CD4-positive, alpha-beta memory T cell (primary cell): ENCODE data around the gene CAPZB. TPM values are rescaled to one million over a fixed set of nuclear protein-coding genes. Genes with fewer than 3 reads are reported as not detected.

Experiments used
- CTCF ChIA-PET: fragments of 350-600 bp; sonication (Branson Sonifier 250); formaldehyde crosslinking; loops from one replicate; lab custom pipeline; 2021; ENCODE audit warnings: inconsistent platforms; ENCODE audit not compliant: partially characterized antibody; lab: Charles Lee
- POLR2A ChIA-PET: fragments of 350-600 bp; sonication (Branson Sonifier 250); formaldehyde crosslinking; loops from one replicate; lab custom pipeline; 2021; ENCODE audit not compliant: partially characterized antibody; lab: Charles Lee
- DNase-seq, 5 donors: peaks; one replicate each; pipeline versions ENCODE4 v3.0.0 to v3.0.0-alpha.2; 2020 to 2022; ENCODE audit warnings: mixed read lengths in 1 of 5
- H3K27ac ChIP-seq: one replicate; pipeline ENCODE4 v1.7.0; 2013; ENCODE audit warnings: low read depth, low read length
- H3K27me3 ChIP-seq: 2 replicates; pipeline ENCODE4 v1.7.0; 2013; ENCODE audit warnings: mild to moderate bottlenecking, low read length, moderate library complexity; ENCODE audit not compliant: insufficient read depth
- H3K36me3 ChIP-seq: 2 replicates; pipeline ENCODE4 v1.7.0; 2013; ENCODE audit warnings: mild to moderate bottlenecking, low read length, moderate library complexity; ENCODE audit not compliant: insufficient read depth
- H3K4me1 ChIP-seq: 2 replicates; pipeline ENCODE4 v1.7.0; 2013; ENCODE audit warnings: mild to moderate bottlenecking, low read length, moderate library complexity; ENCODE audit not compliant: insufficient read depth
- H3K4me3 ChIP-seq, 2 donors: one replicate each; pipeline ENCODE4 v1.7.0; 2013; ENCODE audit warnings: low read length in 2 of 2, mild to moderate bottlenecking in 1 of 2
- H3K9me3 ChIP-seq, 2 donors: one replicate each; pipeline ENCODE4 v1.7.0; 2013; ENCODE audit warnings: low read length in 2 of 2, control low read depth in 1 of 2; ENCODE audit not compliant: control insufficient read depth in 1 of 2
- H3K27ac Mint-ChIP-seq, 7 donors: one replicate each; pipeline ENCODE4 v1.8.0; 2020 to 2021; ENCODE audit warnings: mixed read lengths in 7 of 7, mild to moderate bottlenecking in 6 of 7, inconsistent platforms in 3 of 7, moderate library complexity in 3 of 7
- H3K27me3 Mint-ChIP-seq, 2 donors: one replicate each; pipeline ENCODE4 v1.8.0; 2020 to 2021; ENCODE audit warnings: mixed read lengths in 2 of 2
- H3K36me3 Mint-ChIP-seq, 2 donors: one replicate each; pipeline ENCODE4 v1.8.0; 2020 to 2021; ENCODE audit warnings: mixed read lengths in 2 of 2, inconsistent platforms in 1 of 2, mild to moderate bottlenecking in 1 of 2
- H3K4me1 Mint-ChIP-seq, 4 donors: one replicate each; pipeline ENCODE4 v1.8.0; 2020 to 2021; ENCODE audit warnings: mixed read lengths in 4 of 4, mild to moderate bottlenecking in 1 of 4
- H3K4me3 Mint-ChIP-seq, 8 donors: one replicate each; pipeline ENCODE4 v1.8.0; 2020 to 2021; ENCODE audit warnings: mixed read lengths in 8 of 8, mild to moderate bottlenecking in 7 of 8, moderate library complexity in 6 of 8, inconsistent platforms in 3 of 8
- H3K9me3 Mint-ChIP-seq, 8 donors: one replicate each; pipeline ENCODE4 v1.8.0; 2020 to 2021; ENCODE audit warnings: mixed read lengths in 8 of 8, mild to moderate bottlenecking in 5 of 8, inconsistent platforms in 3 of 8, moderate library complexity in 1 of 8
- intact Hi-C: fragments of 100-400 bp; cut with micrococcal nuclease; formaldehyde crosslinking; loops from one replicate; pipeline ENCODE4 v1.15.1; 2023
- polyA plus RNA-seq, 2 donors: library from polyadenylated mRNA; unstranded; fragments of 300-500 nt; fragmentation: Illumina TruSeq; gene quantifications; one replicate each; pipeline ENCODE4 v1.2.3, GENCODE V29; 2021
- total RNA-seq, 2 experiments: library from RNA; stranded (reverse); gene quantifications; one replicate each; pipeline ENCODE4 v1.2.3, GENCODE V29; 2021

The CAPZB gene
- total and polyA plus RNA-seq, 4 experiments from 2014 or later = 244 to 602 (median 346) TPM

GRCh38 chr1:19426294-19427086 is 58.8 kb downstream of the CAPZB start:
- H3K4me3 Mint-ChIP-seq = peak overlapping the region in 7 of 8 donors; percentile 17 to 72 (median 45)
- peaks cover 97% of the 10 kb centered on the region for H3K4me1 ChIP-seq
- no peaks in the 10 kb centered on the region for H3K9me3 ChIP-seq
- no peaks in the 10 kb centered on the region for H3K27me3 Mint-ChIP-seq
- no peaks in the 10 kb centered on the region for H3K27me3 ChIP-seq
- ChIA-PET CTCF (interaction anchor here (1.2 kb wide), 1 partner anchor 155 kb away, joined by 3 read pairs; no protein-coding TSS in a partner anchor), POLR2A (no interaction called here)
- H3K4me3 ChIP-seq = no peak overlapping the region
- intact Hi-C loops = no loop called here
- H3K36me3 ChIP-seq = no peaks in the 10 kb centered on the region
- no peak for DNase-seq
- H3K36me3 Mint-ChIP-seq = peaks cover 3 to 33% of the 10 kb centered on the region in 2 donors
- peak overlapping the region; percentile 17 for H3K27ac ChIP-seq
- H3K4me1 Mint-ChIP-seq = peaks cover 68 to 98% (median 86%) of the 10 kb centered on the region in 4 donors
- H3K9me3 Mint-ChIP-seq = no peaks in the 10 kb centered on the region
- peak overlapping the region; percentile 51 to 85 (median 79) for H3K27ac Mint-ChIP-seq

DNA sequence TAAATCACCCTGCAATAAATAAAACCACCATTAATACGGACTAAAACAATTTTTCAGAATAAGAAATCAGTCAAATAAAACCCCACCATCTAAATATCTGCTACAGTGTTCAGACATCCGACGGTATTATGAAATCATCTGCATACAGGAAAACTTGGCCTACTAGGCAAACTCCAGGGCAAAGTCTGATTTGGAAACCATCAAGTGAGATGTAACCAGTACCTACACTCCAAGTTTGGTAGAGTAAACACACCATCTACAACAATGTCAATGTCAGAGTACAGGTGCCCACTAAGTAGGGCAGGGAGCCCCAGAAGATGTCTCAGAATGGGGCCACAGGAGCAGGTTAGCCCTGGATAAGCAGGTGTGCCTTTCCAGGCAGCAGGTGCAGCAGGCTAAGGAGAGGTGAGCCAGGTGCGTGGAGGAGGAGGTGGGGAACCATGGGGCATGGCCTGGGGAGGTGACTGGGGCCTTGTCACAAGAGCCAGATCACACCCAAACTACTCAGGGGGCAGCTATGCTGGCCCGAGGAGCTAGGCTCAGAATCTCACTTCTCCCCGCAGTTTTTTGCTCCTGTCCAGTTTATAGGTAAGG is 59.6 kb downstream of the CAPZB start:
- H3K4me3 ChIP-seq = no peak overlapping the region
- no peaks in the 10 kb centered on the region for H3K36me3 ChIP-seq
- intact Hi-C loops = no loop called here
- H3K27ac ChIP-seq = peak overlapping the region; percentile 17
- no peak for DNase-seq
- ChIA-PET POLR2A (no interaction called here), CTCF (no interaction called here)
- Mint-ChIP-seq H3K4me3 (peak overlapping the region in 4 of 8 donors; percentile 6 to 72 (median 34)), H3K27me3 (no peaks in the 10 kb centered on the region), H3K9me3 (no peaks in the 10 kb centered on the region), H3K4me1 (peaks cover 74 to 100% (median 90%) of the 10 kb centered on the region in 4 donors), H3K27ac (peak overlapping the region in 6 of 7 donors; percentile 51 to 85 (median 73)), H3K36me3 (peaks cover 5 to 33% of the 10 kb centered on the region in 2 donors)
- peaks cover 99% of the 10 kb centered on the region for H3K4me1 ChIP-seq
- H3K9me3 ChIP-seq = no peaks in the 10 kb centered on the region
- H3K27me3 ChIP-seq = no peaks in the 10 kb centered on the region

DNA sequence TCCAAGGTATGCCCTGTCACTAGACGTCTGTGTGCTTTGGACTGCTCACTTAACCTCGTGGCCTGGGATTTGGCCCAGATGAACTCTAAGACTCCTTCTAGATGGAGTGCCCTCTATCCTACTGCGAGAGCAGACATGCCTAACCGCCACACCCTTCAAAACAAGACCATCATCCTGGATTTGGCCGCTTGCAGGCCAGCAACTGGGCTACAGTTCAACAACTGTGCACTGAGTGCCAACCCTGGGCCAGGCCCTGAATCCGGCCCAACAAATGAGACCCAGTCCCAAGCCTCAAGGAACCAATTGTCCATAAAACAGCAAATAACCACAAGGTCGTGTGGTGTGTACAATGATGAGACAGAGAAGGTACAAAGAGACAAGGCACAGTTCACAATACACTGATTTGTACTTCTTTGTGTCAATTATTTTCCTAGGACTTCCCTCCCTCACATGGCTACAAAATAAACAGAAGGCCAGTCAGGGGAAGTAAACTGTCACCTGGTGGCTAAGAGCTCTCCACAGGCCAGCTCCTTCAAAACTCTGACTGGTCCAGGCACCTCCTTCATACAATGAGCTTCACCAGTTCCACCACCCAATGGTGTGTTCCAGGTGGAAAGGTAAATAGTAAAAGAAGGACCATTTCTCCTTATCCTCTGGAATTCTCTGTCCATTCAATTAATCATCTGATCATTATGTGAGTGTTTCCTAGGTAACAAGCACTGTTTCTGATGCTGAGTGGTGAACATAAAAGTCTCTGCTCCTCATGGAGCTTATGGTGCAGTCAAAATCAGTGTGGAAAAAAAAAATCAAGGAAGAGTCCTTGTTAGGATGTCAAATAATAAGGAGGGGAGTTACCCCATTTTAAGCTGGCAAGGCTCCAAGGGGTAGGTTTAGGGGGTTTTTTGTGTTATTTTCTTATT is 60.4 kb downstream of the CAPZB start:
- Mint-ChIP-seq H3K9me3 (no peaks in the 10 kb centered on the region), H3K36me3 (peaks cover 5 to 30% of the 10 kb centered on the region in 2 donors), H3K4me1 (peaks cover 66 to 95% (median 83%) of the 10 kb centered on the region in 4 donors), H3K4me3 (peak overlapping the region in 3 of 8 donors; percentile 6 to 53 (median 34)), H3K27me3 (no peaks in the 10 kb centered on the region), H3K27ac (peak overlapping the region; percentile 51 to 85 (median 65))
- no peaks in the 10 kb centered on the region for H3K27me3 ChIP-seq
- H3K27ac ChIP-seq = no peak overlapping the region
- intact Hi-C loops = no loop called here
- DNase-seq = no peak
- peaks cover 2% of the 10 kb centered on the region for H3K36me3 ChIP-seq
- ChIA-PET CTCF (no interaction called here), POLR2A (no interaction called here)
- H3K9me3 ChIP-seq = no peaks in the 10 kb centered on the region
- no peak overlapping the region for H3K4me3 ChIP-seq
- peaks cover 91% of the 10 kb centered on the region for H3K4me1 ChIP-seq

DNA sequence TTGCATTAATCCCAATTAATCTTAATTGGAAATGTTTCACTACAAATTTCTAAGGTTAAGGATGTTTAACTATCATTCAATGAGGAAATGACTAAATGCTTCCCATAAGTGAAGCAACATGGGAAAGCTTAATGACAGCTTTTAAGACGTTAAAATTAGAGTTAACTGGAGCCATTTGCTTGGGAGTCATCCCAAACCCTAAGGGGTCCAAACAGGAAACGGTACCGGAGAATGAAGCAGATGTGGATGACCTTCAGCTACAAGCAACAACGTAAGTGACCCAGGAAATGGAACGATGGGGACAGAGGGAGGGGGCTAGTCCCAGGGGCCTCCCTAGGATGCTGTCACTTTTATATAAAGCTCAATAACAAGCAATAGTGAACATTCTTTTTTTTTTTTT is 62.2 kb downstream of the CAPZB start:
- Histone ChIP-seq H3K4me1 (peaks cover 89% of the 10 kb centered on the region), H3K27ac (no peak overlapping the region), H3K36me3 (peaks cover 19% of the 10 kb centered on the region), H3K9me3 (no peaks in the 10 kb centered on the region), H3K27me3 (no peaks in the 10 kb centered on the region), H3K4me3 (no peak overlapping the region)
- Mint-ChIP-seq H3K4me3 (peak overlapping the region in 2 of 8 donors; percentile 30 to 52), H3K27ac (peak overlapping the region; percentile 16 to 92 (median 80)), H3K27me3 (no peaks in the 10 kb centered on the region), H3K36me3 (peaks cover 17 to 36% of the 10 kb centered on the region in 2 donors), H3K4me1 (peaks cover 57 to 94% (median 77%) of the 10 kb centered on the region in 4 donors), H3K9me3 (no peaks in the 10 kb centered on the region)
- CTCF ChIA-PET = interaction anchor here (0.7 to 1.1 kb wide), 3 partner anchors 9 to 190 kb away, joined by 4 to 5 read pairs (median 4); no protein-coding TSS in a partner anchor
- DNase-seq = no peak
- intact Hi-C loops = no loop called here
- POLR2A ChIA-PET = interaction anchor here (1.0 kb wide), 1 partner anchor 55 kb away, joined by 3 read pairs; no protein-coding TSS in a partner anchor

DNA sequence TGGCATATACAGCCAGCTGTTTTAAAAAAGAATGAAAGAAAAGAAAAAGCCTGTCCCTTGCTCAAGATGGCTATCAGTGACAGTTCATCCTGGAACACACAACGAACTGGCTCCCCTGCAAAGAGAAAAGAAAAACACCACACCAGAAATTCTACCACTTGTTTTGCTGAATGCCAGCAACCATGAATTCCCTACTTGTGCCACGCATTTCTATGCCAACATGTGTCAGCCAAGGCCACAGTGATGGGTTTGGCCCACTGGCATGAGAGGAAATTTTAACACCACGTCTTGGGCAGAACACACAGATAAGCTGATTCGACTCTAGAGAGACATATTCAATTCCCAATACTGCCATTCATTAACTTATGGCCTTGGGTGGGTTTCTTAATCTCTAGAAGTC is 64.0 kb downstream of the CAPZB start:
- H3K9me3 Mint-ChIP-seq = no peaks in the 10 kb centered on the region
- H3K36me3 Mint-ChIP-seq = peaks cover 24 to 44% of the 10 kb centered on the region in 2 donors
- ChIA-PET CTCF (interaction anchor here (1.0 to 1.4 kb wide), 3 partner anchors 12 to 233 kb away, joined by 3 read pairs; no protein-coding TSS in a partner anchor), POLR2A (interaction anchor here (0.7 kb wide), 1 partner anchor 30 kb away, joined by 4 read pairs; no protein-coding TSS in a partner anchor)
- intact Hi-C loops = no loop called here
- H3K4me1 Mint-ChIP-seq = peaks cover 60 to 94% (median 75%) of the 10 kb centered on the region in 4 donors
- DNase-seq = no peak
- no peaks in the 10 kb centered on the region for H3K9me3 ChIP-seq
- no peaks in the 10 kb centered on the region for H3K27me3 ChIP-seq
- peaks cover 34% of the 10 kb centered on the region for H3K36me3 ChIP-seq
- H3K4me3 Mint-ChIP-seq = peak overlapping the region in 4 of 8 donors; percentile 34 to 50 (median 42)
- no peaks in the 10 kb centered on the region for H3K27me3 Mint-ChIP-seq
- no peak overlapping the region for H3K4me3 ChIP-seq
- H3K4me1 ChIP-seq = peaks cover 85% of the 10 kb centered on the region
- H3K27ac ChIP-seq = peak overlapping the region; percentile 8
- H3K27ac Mint-ChIP-seq = peak overlapping the region; percentile 66 to 89 (median 87)

GRCh38 chr1:19420606-19421005 is 64.7 kb downstream of the CAPZB start:
- DNase-seq = no peak
- ChIA-PET POLR2A (no interaction called here), CTCF (interaction anchor here (0.8 to 1.4 kb wide), 4 partner anchors 13 to 233 kb away, joined by 3 read pairs; no protein-coding TSS in a partner anchor)
- H3K27me3 ChIP-seq = no peaks in the 10 kb centered on the region
- Mint-ChIP-seq H3K27me3 (no peaks in the 10 kb centered on the region), H3K9me3 (no peaks in the 10 kb centered on the region), H3K27ac (peak overlapping the region in 6 of 7 donors; percentile 15 to 88 (median 76)), H3K4me1 (peaks cover 56 to 94% (median 74%) of the 10 kb centered on the region in 4 donors), H3K4me3 (peak overlapping the region in 1 of 8 donors; percentile 41), H3K36me3 (peaks cover 27 to 43% of the 10 kb centered on the region in 2 donors)
- peak overlapping the region; percentile 8 for H3K27ac ChIP-seq
- intact Hi-C loops = no loop called here
- no peaks in the 10 kb centered on the region for H3K9me3 ChIP-seq
- H3K4me1 ChIP-seq = peaks cover 78% of the 10 kb centered on the region
- H3K36me3 ChIP-seq = peaks cover 40% of the 10 kb centered on the region
- H3K4me3 ChIP-seq = no peak overlapping the region
